ENCODE data around the gene NQO2.
A peak's percentile ranks its signal among the peaks of the same experiment; 100 is the strongest.

Gene NQO2, protein sequence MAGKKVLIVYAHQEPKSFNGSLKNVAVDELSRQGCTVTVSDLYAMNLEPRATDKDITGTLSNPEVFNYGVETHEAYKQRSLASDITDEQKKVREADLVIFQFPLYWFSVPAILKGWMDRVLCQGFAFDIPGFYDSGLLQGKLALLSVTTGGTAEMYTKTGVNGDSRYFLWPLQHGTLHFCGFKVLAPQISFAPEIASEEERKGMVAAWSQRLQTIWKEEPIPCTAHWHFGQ

DNA sequence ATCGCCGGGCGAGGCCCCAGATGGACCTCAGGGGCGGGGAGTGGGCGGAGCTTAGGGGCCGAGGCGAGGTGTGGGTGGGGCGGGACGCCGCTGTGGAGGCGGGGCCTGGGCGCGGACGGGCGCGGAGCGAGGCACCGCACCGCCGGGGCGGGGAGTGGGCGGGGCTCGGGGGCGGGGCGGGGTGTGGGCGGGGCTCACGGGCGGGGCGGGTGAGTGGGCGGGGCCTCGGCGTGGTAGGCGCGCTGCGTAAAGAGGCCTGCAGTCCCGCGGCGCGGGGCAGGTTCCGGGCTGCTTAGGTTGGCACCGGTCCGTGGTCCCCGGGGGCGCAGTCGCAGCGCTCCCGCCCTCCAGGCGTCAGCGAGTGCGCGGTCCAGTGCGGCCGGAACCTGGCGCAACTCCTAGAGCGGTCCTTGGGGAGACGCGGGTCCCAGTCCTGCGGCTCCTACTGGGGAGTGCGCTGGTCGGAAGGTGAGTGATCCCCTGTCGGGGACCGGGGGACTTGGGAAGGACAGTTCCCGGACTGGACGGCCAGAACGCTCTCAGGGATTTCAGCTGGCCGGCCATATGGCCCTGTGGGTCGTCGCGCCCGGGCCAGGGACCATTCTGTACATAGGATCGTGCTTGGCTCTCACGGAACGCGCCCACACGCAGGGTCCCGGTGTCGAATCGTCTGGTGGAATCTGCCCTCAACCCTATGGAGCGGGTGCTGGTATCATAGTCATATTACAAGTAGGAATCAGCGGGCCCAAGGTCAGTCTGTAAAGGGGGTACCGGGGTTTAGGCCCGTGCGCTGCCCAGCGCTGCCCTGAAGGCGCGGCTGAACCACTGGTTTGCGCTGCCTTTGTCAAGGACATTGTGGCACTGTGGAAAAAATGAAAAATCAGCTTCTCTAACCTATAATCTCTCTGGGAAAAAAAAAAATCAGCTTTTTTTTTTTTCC, at the start of gene NQO2:
Gene NQO2, plus strand, starts transcription at position 277 of the 940 bp plus-strand sequence. CDS start 6,659 bp downstream, outside the sequence.
- peak; percentile 89 for DNase-seq (ENCODE audit: low read depth)

- no peak for DNase-seq (ENCODE audit: low read depth)
Measured at GRCh38 chr6:2950713-2951112, 49.0 kb upstream of the NQO2 start.

GRCh38 chr6:2951728-2952127, 48.0 kb upstream of the NQO2 start:
- no peak for DNase-seq (ENCODE audit: low read depth)

DNA sequence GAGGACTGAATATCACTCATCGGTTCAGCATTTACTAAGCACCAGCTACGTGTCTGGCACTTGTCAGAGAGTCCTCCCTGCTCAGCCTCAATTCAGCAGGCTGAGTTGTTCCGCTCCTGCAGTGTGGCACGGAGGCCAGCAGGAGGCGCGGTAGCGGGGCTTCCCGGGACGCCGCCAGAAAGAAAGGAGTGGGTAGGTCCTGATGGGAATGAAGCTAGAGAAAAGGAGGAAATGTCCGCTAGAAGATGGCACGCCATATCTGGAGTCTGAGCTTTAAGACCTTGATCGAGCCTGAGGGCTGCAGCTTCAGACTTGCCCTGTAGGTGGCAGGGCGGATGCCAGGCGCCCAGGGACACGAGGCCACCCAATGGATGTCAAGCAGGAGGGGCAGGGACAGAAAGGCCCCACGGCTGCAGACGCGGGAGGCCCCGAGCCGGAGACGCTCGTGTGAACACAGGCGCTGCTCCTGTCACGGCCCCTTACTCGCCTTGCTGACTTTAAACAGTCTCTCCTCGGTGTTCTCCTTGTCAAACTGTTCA, 47.1 kb upstream of the NQO2 start:
- peak; percentile 40 for DNase-seq (ENCODE audit: low read depth)

DNA sequence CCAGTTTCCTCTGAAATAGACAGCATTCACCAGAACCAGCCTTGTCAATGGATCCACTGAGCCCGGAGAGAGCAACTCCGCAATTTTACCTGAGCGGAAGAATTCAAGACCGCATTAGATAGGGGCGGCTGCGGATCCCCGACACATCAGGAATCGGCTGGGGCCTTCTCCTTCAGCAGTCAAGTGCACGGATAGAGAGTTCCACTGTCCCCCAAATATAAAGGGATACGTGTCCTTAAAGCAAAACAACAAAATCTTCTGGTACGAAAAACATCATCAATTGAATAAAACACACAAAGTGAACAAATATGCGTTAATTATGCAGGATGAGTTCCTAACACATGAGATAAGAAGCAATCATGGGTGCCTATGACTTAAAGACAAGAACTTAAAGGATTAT, 46.6 kb upstream of the NQO2 start:
- DNase-seq (ENCODE audit: low read depth), result no peak

GRCh38 chr6:2956930-2957685, 42.6 kb upstream of the NQO2 start:
- DNase-seq (ENCODE audit: low read depth), result no peak

DNA sequence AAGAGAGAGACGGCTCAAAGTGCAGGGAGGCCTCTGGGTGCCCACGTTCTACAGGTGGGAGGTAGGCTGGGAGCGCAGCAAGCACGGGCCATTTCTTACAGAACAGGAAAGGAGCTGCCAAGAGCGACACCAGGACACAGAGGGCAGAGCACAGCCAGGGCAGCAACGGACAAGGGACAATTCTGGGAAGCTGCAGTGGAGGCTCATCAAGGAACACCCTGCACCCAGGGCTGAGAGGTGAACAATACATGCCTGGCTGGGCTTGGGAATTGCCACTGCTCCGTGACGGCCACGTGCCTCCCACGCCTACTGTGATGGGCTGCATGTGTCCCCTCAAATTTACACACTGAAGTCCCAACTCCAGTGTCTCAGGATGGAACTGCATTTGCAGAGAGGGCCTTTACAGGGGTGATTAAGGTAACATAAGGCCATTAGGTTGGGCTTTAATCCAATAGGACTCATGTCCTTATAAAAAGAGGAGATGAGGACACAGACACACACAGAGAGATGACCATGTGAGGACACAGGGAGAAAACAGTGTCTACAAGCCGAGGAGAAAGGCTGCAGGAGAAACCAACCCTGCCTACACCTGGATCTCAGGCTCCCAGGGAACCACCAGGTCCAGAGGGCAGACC, 41.9 kb upstream of the NQO2 start:
- no peak for DNase-seq (ENCODE audit: low read depth)

DNA sequence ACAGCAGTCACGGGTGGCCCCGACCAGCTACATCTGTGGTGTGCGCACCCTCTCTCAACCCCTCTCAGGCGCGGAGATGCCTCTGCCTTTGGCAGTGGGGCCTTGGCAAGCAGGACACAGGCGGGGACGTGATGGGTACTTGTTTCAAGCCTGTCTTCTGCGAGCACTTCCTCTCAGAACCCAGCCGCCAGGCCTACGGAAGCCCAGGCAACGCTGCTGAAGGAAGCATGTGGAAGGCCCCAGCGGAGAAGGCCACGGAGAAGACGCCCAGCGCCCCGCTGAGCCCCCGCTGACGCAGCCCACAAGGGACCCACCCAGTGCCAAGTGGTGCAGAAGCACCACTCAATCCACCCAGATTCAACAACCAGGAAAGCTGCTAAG, 41.4 kb upstream of the NQO2 start:
- DNase-seq (ENCODE audit: low read depth), result no peak

DNA sequence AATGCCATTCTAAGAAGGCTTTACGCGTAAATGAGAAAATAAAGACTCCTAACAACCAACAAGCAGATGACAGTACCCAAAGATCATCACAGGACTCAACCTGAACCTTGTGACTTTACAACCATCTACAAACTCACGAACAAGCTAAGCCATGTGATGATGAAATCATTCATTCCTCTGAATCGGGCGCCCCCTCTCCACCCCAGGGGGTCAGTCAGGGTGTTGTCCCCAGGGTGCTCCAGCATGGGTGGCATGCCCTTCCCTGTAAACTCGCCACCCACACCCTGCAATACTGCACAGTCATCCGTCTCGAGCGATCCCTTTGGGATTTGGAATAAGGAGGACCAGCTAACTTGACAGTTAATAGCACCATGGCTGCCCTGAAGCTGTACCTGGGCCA, 40.9 kb upstream of the NQO2 start:
- no peak for DNase-seq (ENCODE audit: low read depth)

DNA sequence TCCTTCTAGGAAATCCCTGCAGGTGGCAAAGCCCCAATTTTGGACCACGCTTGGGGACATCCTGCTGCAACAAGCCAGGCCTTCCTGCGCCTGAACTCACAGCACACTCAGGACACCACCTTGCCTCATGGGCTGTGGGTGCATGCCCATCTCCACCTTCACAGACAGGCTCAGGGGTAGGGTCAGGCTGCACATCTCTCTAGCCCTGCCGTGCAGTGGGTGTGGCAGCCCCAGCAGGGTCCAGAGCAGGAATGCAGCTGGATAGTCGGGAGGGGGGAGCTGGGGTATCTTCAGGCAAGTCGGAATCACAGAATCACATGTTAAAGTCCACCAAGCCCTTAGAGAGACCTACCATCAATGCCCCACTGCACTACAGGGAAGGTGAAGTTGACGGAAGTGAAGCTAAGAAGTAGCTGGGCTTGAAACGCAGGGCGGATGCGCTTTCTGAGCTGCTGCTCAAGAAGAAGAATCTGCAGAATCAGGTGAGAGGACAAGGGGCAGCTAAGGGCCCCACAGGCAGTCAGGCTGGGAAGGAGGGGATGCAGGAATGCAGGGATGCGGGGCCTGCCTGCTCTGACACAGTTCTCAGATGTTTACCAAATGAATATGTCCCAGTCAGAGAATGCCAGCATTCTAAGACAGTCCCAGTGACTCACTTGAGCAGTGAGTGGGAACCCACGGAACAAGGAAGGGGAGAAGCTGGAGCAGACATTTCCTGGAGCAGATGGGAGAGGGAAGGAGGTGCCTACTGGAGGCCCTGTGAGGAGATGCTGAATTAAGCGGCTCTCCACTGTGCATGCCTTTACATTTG, 39.6 kb upstream of the NQO2 start:
- DNase-seq (ENCODE audit: low read depth), result no peak

DNA sequence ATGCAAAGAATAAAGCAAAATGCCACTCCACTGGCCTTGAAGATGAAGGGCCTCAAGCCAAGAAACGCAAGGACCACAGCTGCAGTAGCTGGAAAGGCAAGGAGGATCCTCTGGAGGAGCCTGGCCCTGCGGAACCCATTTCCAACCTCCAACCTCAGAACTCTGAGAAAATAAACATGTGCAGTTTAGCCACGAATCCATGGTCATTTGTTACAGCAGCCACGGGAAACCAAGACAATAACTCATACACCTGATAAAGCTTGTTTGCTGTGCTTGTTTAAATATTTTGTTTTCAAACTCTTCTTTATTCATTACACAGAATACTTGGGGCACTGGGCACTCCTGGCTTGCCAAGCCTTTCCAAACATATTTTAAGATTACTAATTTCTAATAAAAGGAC, 38.8 kb upstream of the NQO2 start:
- DNase-seq (ENCODE audit: low read depth), result no peak

DNA sequence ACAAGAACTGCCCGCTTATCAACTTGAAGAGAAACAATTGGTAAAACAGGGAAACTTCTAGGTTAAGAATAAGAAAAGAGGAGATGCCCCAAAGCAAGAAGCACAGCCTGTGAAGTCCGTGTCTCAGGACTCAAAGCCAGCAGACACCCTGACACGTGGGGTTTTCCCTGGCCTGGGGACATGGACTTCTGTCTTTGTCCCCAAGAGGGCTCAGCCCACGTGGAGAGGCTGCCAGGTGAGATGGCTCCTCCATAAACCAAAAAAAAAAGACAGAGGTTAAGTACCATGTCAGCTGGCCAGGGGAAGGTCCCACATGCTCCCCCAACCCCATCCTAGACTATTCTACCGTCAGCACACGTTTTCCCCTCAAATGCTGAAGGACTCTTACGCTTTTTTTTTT, 38.2 kb upstream of the NQO2 start:
- DNase-seq (ENCODE audit: low read depth), result no peak

- no peak for DNase-seq (ENCODE audit: low read depth)
Measured at GRCh38 chr6:2962004-2962403, 37.7 kb upstream of the NQO2 start.

GRCh38 chr6:2962636-2963035, 37.1 kb upstream of the NQO2 start:
- no peak for DNase-seq (ENCODE audit: low read depth)

- no peak for DNase-seq (ENCODE audit: low read depth)
Measured at GRCh38 chr6:2963756-2964155, 35.9 kb upstream of the NQO2 start.

DNA sequence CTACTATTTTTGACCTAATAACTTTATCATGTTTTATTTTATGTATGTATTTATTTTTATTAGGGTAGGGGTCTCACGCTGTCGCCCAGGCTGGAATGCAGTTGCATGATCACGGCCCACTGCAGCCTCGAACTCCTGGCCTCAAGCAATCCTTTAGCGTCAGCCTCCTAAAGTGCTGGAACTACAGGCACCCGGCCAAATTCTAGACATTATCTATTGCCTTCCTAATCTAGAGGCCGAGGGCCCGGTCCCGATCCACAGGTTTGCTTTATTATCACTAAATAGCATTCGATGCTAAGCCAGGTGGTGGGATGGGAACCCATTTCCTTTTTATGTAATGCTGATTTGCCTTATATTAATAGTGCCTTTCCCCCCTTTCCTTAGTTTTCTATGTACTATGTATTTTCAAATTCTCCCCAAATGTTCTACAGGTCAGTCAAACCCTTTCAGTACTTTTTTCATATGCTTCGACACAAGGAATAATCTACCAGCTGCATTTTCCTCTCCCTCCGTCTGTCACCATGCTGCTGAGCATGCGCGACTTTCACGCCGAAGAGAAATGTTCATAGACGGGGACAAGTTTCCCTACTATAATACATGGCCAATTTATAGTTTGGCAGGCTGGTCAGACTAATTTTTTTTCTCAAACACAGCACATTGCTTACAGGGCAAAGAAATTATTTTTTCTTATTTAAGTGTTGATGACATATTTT, 34.7 kb upstream of the NQO2 start:
- DNase-seq (ENCODE audit: low read depth), result no peak

DNA sequence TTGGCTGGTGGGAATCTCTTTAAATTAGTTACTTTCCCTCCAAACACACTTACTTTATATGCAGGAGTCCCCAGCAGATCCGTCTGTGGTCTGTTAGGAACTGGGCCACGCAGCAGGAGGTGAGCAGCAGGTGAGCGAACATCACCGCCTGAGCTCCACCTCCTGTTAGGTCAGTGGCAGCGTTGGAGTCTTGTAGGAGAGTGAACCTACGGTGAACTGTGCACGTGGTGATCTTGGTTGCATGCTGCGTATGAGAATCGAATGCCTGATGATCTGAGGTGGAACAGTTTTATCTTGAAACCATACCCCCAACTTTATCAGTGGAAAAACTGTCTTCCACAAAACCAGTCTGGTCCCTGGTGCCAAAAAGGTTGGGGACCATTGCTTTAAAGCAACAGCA, 33.3 kb upstream of the NQO2 start:
- DNase-seq (ENCODE audit: low read depth), result no peak

DNA sequence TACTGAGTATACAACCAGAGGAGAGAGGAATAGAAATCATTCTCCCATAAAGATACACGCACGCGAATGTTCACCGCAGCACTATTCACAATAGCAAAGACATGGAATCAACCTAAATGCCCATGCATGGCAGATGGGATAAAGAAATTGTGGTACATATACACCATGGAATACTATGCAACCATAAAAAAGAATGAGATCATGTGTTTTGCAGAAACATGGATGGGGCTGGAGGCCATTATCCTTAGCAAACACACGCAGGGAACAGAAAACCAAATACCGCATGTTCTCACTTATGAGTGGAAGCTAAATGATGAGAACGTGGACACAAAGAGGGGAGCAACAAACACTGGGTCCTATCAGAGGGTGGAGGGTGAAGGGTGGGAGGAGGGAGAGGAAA, 31.8 kb upstream of the NQO2 start:
- DNase-seq (ENCODE audit: low read depth), result no peak

GRCh38 chr6:2968600-2969135, 31.0 kb upstream of the NQO2 start:
- DNase-seq (ENCODE audit: low read depth), result no peak

DNA sequence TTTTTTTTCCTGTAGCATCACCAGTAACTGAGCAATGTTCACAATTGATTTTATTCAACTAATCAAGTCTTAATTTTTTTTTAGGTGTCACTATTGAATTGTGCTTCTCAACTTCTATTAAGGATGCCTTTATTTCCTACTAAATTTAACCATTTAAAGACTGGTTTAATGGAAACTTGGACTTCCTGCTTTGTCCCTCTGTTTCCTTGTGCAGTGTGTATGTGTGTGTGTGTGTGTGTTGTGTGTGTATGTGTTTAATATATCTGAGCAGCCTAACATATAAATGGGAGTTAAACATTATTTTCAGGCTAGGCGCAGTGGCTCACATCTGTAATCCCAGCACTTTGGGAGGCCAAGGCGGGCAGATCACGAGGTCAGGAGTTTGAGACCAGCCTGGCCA, 30.1 kb upstream of the NQO2 start:
- DNase-seq (ENCODE audit: low read depth), result no peak

All from activated T-cell treated with anti-CD3 and anti-CD28 coated beads for 24 hours (primary cell).